ENCODE measurements around the gene IL1RL1.

Gene IL1RL1

DNA sequence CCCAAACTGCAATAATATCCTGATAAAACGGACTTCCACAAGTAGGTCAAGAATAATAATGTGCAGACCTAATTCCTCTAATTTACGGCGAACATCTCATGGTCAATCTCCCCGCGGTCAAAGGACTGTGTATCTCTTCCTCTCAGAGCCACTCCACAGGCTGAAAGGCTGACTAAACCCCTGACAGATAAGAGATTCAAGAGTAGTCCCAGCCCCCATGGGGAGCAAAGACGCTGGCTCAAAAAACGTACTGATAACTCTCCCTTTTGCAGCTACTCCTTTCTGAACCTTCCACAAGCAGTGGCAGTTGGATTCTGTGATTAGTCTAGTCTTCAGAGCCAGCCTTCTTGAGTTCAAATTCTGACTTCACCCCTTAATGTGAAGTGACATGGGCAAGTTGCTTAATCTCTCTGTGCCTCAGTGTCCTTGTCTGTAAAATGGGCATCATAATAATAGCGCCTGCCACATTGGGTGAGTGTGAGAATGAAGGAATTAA, 24.6 kb downstream of the IL1RL1 start:
- POLR2A ChIA-PET, result no interaction called here
- CTCF ChIA-PET, result interaction anchor here (1.3 to 2.4 kb wide), 4 partner anchors 10 to 97 kb away, joined by 3 to 10 read pairs (median 4); partner anchors contain the start of gene IL18R1
- DNase-seq (ENCODE audit: low read depth, low spot score), result no peak
- TF ChIP-seq, protein P1, sequence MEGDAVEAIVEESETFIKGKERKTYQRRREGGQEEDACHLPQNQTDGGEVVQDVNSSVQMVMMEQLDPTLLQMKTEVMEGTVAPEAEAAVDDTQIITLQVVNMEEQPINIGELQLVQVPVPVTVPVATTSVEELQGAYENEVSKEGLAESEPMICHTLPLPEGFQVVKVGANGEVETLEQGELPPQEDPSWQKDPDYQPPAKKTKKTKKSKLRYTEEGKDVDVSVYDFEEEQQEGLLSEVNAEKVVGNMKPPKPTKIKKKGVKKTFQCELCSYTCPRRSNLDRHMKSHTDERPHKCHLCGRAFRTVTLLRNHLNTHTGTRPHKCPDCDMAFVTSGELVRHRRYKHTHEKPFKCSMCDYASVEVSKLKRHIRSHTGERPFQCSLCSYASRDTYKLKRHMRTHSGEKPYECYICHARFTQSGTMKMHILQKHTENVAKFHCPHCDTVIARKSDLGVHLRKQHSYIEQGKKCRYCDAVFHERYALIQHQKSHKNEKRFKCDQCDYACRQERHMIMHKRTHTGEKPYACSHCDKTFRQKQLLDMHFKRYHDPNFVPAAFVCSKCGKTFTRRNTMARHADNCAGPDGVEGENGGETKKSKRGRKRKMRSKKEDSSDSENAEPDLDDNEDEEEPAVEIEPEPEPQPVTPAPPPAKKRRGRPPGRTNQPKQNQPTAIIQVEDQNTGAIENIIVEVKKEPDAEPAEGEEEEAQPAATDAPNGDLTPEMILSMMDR (IDR thresholded peaks at IDR 0.05; ENCODE audit: insufficient read depth, low read length, missing control alignments), result no peak
- no peak overlapping the region for H3K4me3 ChIP-seq (ENCODE audit: low read depth, low read length)

DNA sequence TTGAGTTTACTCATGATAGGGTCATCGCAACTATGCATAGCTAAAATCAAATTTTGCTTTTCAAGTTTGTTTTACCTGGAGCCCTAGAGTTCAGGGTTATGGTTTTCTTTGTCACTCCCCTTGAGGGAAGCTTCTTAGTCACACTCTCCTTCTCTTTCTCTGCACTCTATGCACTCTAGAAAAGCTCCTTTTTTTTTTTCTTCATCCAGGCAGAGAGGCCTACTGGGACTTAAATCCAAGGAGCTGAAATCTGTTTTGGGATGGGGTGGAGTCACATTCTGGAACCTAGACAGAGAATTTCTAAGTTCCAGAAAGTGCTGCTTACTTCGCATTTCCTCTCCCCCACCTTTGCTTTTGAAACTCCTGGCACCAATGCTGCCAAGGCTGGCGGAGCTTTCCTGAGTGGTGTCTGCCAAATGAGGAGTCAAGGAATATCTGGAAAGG, 25.2 kb downstream of the IL1RL1 start:
- POLR2A ChIA-PET, result no interaction called here
- TF ChIP-seq, protein P1 (IDR thresholded peaks at IDR 0.05; ENCODE audit: insufficient read depth, low read length, missing control alignments), result no peak
- DNase-seq (ENCODE audit: low read depth, low spot score), result no peak
- CTCF ChIA-PET, result interaction anchor here (1.3 to 2.4 kb wide), 4 partner anchors 10 to 97 kb away, joined by 3 to 10 read pairs (median 4); partner anchors contain the start of gene IL18R1
- no peak overlapping the region for H3K4me3 ChIP-seq (ENCODE audit: low read depth, low read length)

DNA sequence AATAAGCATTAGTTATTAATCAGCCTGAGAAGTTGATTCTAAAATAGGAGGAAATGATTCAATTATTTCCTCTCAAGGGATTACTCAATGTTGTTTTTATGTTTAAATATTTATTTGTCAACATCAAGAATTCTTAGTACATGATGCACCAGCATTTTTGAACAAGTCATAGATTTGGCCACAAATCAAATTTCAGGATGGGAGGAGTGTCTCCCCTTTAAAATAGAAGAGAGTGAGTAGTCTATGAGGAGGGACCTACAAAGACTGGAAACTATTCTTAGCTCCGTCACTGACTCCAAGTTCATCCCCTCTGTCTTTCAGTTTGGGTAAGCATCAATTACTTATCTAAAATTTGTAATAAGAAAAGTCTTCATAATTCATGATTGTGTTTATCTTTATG, 25.6 kb downstream of the IL1RL1 start:
- ChIA-PET CTCF (interaction anchor here (1.3 to 2.4 kb wide), 4 partner anchors 9 to 98 kb away, joined by 3 to 10 read pairs (median 4); partner anchors contain the start of gene IL18R1), POLR2A (no interaction called here)
- H3K4me3 ChIP-seq (ENCODE audit: low read depth, low read length), result no peak overlapping the region
- TF ChIP-seq, protein P1 (IDR thresholded peaks at IDR 0.05; ENCODE audit: insufficient read depth, low read length, missing control alignments), result no peak
- DNase-seq (ENCODE audit: low read depth, low spot score), result no peak

DNA sequence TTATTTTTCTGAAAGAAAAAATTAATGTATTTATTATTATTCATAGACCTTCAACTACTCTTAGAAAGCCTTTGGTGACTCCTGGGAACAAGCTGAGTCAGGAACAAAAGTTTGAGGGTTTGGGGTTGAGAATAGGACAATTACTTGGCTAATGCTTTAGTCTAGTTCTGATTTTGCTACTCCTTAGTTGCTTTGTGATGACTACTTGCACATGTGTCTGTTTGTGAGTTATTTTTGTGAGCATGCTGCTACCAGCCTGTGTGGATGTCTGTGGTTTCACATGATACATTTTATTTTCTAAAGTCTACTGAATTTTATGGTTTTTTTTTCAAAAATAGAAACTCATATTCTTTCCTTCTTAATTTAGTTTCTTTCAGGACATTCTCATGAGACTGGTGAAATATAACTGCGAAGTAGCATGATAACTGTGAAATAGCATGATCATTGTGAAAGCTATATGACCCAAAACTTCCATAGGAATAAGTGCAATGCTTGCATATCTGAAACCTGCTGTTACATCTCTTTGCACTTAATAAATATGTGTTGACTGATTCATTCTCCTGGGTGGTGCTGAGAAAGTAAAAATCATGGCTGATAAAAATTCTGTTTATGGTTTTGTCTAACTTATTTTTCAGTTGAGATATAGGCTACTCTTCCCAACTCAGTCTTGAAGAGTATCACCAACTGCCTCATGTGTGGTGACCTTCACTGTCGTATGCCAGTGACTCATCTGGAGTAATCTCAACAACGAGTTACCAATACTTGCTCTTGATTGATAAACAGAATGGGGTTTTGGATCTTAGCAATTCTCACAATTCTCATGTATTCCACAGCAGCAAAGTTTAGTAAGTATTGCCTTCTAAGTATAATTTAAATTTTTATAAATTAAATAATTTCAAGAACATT, 26.4 kb downstream of the IL1RL1 start:
- no peak overlapping the region for H3K4me3 ChIP-seq (ENCODE audit: low read depth, low read length)
- ChIA-PET CTCF (interaction anchor here (1.7 to 2.4 kb wide), 2 partner anchors 9 to 18 kb away, joined by 3 to 10 read pairs; partner anchors contain the start of gene IL18R1), POLR2A (no interaction called here)
- TF ChIP-seq, protein P1 (IDR thresholded peaks at IDR 0.05; ENCODE audit: insufficient read depth, low read length, missing control alignments), result no peak
- no peak for DNase-seq (ENCODE audit: low read depth, low spot score)

DNA sequence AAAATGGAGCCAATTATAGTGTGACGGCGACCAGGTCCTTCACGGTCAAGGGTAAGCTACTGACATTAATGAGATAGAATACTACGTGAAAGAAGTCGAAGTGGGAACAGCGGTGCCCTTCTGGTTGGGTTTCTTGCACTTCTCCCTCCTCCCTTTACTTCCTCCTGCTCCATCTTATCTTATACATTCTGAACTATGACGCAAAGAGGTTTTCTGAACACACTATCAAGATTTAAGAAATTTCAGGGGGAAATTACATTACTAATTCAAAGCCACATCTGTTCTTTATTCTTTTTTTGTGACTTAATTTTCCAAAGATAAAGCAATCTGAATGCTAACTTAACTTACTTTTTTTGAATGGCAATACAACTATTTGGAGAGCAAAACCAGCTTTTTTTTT, 29.4 kb downstream of the IL1RL1 start:
- no peak for DNase-seq (ENCODE audit: low read depth, low spot score)
- CTCF ChIA-PET, result no interaction called here
- POLR2A ChIA-PET, result no interaction called here
- H3K4me3 ChIP-seq (ENCODE audit: low read depth, low read length), result no peak overlapping the region
- TF ChIP-seq, protein P1 (IDR thresholded peaks at IDR 0.05; ENCODE audit: insufficient read depth, low read length, missing control alignments), result no peak

DNA sequence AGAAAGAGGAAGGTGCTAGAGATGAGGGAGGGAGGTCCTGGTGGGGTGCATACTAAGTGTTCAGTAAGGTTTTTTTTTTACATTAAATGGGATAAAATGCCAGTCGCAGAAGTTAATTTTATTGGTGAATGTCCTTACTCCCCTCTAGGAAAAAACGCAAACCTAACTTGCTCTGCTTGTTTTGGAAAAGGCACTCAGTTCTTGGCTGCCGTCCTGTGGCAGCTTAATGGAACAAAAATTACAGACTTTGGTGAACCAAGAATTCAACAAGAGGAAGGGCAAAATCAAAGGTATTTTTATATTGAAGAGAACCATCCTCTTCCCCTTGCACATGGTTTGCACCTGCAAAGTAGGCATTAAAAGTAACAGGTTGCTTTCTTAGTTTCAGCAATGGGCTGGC, 31.5 kb downstream of the IL1RL1 start:
- H3K4me3 ChIP-seq (ENCODE audit: low read depth, low read length), result no peak overlapping the region
- TF ChIP-seq, protein P1 (IDR thresholded peaks at IDR 0.05; ENCODE audit: insufficient read depth, low read length, missing control alignments), result no peak
- ChIA-PET CTCF (no interaction called here), POLR2A (no interaction called here)
- no peak for DNase-seq (ENCODE audit: low read depth, low spot score)

All from AG04449 (cell line).